Panc1 (cell line): ENCODE results near the gene CANT1. TPM values are rescaled to one million over a fixed set of nuclear protein-coding genes. Genes with fewer than 3 reads are reported as not detected.

Experiments used
- ATAC-seq: fragments of 200-7000 bp; cut with Tn5 transposase; 2 replicates; pipeline ENCODE4 v1.9.1; 2020; ENCODE audit warnings: mild to moderate bottlenecking, moderate library complexity
- BruUV-seq: library from RNA; stranded (reverse); fragments of 400-500 nt; replicated peaks from 2 replicates; lab custom pipeline; 2021; lab: Mats Ljungman, UMichigan
- CTCF ChIA-PET: fragments of 300-600 bp; sonication (Branson Sonifier 250); formaldehyde crosslinking; loops from one replicate; lab custom pipeline; 2022; ENCODE audit warnings: antibody characterized with exemption; lab: Charles Lee
- POLR2A ChIA-PET: fragments of 300-600 bp; sonication (Branson Sonifier 250); formaldehyde crosslinking; loops from one replicate; lab custom pipeline; 2022; ENCODE audit warnings: antibody characterized with exemption; lab: Charles Lee
- DNase-seq: peaks from one replicate; pipeline ENCODE4 v3.0.0-alpha.2; 2010; ENCODE audit warnings: low read depth, low spot score
- H3K27ac ChIP-seq: 2 replicates; pipeline ENCODE4 v1.5.1; 2011; ENCODE audit warnings: mild to moderate bottlenecking, low read length, inconsistent platforms
- H3K27me3 ChIP-seq: fragments of 200-500 bp; sonication (Bioruptor generic); 2 replicates; pipeline ENCODE4 v1.6.0; 2014; ENCODE audit warnings: low read length, inconsistent platforms; ENCODE audit not compliant: control insufficient read depth, insufficient read depth
- H3K36me3 ChIP-seq: fragments of 200-500 bp; sonication (Bioruptor generic); 2 replicates; pipeline ENCODE4 v1.5.1; 2014; ENCODE audit warnings: inconsistent platforms, mild to moderate bottlenecking, low read length, moderate library complexity; ENCODE audit not compliant: control insufficient read depth, insufficient read depth
- H3K4me1 ChIP-seq: 2 replicates; pipeline ENCODE4 v1.5.1; 2011; ENCODE audit warnings: inconsistent platforms, mild to moderate bottlenecking, low read length, moderate library complexity; ENCODE audit not compliant: control insufficient read depth, insufficient read depth
- H3K4me3 ChIP-seq, 2 experiments: 2 replicates each; pipeline ENCODE4 v1.5.1; 2011 to 2012; ENCODE audit warnings: low read depth in 2 of 2, low read length in 2 of 2, mild to moderate bottlenecking in 2 of 2, inconsistent platforms in 1 of 2, moderate library complexity in 1 of 2
- H3K9me3 ChIP-seq: fragments of 200-500 bp; sonication (Bioruptor generic); 2 replicates; pipeline ENCODE4 v1.5.1; 2014; ENCODE audit warnings: low read depth, mild to moderate bottlenecking, inconsistent platforms, low read length, moderate library complexity; ENCODE audit not compliant: control insufficient read depth, insufficient read depth
- CTCF ChIP-seq: fragments of 450-650 bp; IDR thresholded peaks from 2 replicates; pipeline ENCODE4 v1.5.1; 2017; ENCODE audit warnings: mild to moderate bottlenecking
- POLR2AphosphoS5 ChIP-seq: IDR thresholded peaks from 2 replicates; pipeline ENCODE4 v1.6.1; 2012; ENCODE audit warnings: mild to moderate bottlenecking, low read depth, low read length, moderate library complexity
- SIN3A ChIP-seq: IDR thresholded peaks from 2 replicates; pipeline ENCODE4 v1.6.1; 2012; ENCODE audit warnings: low read depth, mild to moderate bottlenecking, low read length, moderate library complexity, borderline replicate concordance; ENCODE audit not compliant: insufficient read depth
- TCF7L2 ChIP-seq: IDR thresholded peaks from 2 replicates; pipeline ENCODE4 v1.6.1; 2011; ENCODE audit warnings: mild to moderate bottlenecking, low read depth, low read length, inconsistent platforms
- in situ Hi-C: cut with HindIII; loops from 2 replicates; pipeline ENCODE4 v1.10.0; 2016; ENCODE audit warnings: low sequenced_read_pairs, low pct_unique_long_range_greater_than_20kb
- intact Hi-C: fragments of 100-400 bp; cut with micrococcal nuclease; formaldehyde crosslinking; loops from one replicate; pipeline ENCODE4 v1.10.0; 2022; ENCODE audit not compliant: unreplicated experiment
- total RNA-seq: library from RNA; stranded (reverse); gene quantifications from one replicate; pipeline ENCODE4 v1.2.1, GENCODE V29; 2021; ENCODE audit not compliant: unreplicated experiment
- TF ChIP-seq, protein P1 (sequence below), 2 experiments: IDR thresholded peaks; 2 replicates each; pipeline ENCODE4 v1.6.1; 2011 to 2012; ENCODE audit warnings: low read depth in 2 of 2, control low read depth in 1 of 2, low read length in 1 of 2, mild to moderate bottlenecking in 1 of 2, moderate library complexity in 1 of 2; ENCODE audit not compliant: insufficient read depth in 1 of 2

The CANT1 gene
- total RNA-seq, 1 experiment from 2014 or later: 160 TPM

DNA sequence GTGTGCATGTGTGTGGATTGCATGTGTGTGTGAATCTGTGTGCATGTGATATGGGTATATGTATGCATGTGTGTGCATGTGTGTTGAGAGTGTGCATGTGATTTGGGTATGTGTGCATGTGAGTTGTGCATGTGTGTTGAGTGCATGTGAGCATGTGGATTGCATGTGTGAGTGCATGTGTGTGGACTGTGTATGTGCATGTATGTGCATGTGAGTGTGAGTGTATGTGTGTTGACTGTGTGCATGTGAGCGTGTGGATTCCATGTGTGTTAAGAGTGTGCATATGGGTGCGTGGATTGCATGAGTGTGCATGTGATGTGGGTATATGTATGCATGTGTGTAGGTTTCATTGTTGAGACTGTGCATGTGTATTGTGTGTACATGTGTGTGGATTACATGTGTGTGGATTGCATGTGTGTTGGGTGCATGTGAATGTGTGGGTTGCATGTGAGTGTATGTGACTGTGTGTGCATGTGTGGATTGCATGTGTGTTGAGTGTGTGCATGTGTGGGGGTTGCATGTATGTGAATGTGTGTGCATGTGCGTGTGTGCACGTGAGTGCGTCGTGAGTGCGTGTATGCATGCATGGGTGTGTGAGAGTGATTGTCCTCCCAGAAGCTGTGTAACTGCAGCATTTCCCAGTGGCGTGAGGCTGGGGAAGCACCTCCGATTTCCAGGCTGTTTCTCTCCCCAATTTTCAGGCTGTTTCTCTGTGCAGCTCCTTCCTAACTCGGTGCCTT, 33.8 kb upstream of the CANT1 start:
- CTCF ChIA-PET: interaction anchor here (0.6 kb wide), 1 partner anchor 25 kb away, joined by 3 read pairs; no protein-coding TSS in a partner anchor

GRCh38 chr17:79042421-79043190, 33.0 kb upstream of the CANT1 start:
- H3K4me1 ChIP-seq: no peaks in the 10 kb centered on the region
- no TSS peak for BruUV-seq
- ATAC-seq (peak; percentile 62), DNase-seq (no peak)
- H3K4me3 ChIP-seq: no peak overlapping the region
- CTCF ChIA-PET: no interaction called here
- TF ChIP-seq CTCF (peak; percentile 89), SIN3A (no peak)
- intact Hi-C loops: no loop called here
- H3K27me3 ChIP-seq: no peaks in the 10 kb centered on the region; the same call in 1 of the 2 replicates
- H3K36me3 ChIP-seq: no peaks in the 10 kb centered on the region
- in situ Hi-C loops: no loop called here
- H3K9me3 ChIP-seq: no peaks in the 10 kb centered on the region
- no peak overlapping the region for H3K27ac ChIP-seq
- POLR2A ChIA-PET: no interaction called here

More for the DNA sequence above, 33.8 kb upstream of the CANT1 start:
- no peaks in the 10 kb centered on the region; the same call in 1 of the 2 replicates for H3K27me3 ChIP-seq
- ATAC-seq (no peak), DNase-seq (no peak)
- H3K36me3 ChIP-seq: no peaks in the 10 kb centered on the region
- H3K4me1 ChIP-seq: no peaks in the 10 kb centered on the region
- TF ChIP-seq TCF7L2 (no peak), SIN3A (no peak), POLR2AphosphoS5 (no peak), CTCF (no peak)
- TF ChIP-seq, protein P1, sequence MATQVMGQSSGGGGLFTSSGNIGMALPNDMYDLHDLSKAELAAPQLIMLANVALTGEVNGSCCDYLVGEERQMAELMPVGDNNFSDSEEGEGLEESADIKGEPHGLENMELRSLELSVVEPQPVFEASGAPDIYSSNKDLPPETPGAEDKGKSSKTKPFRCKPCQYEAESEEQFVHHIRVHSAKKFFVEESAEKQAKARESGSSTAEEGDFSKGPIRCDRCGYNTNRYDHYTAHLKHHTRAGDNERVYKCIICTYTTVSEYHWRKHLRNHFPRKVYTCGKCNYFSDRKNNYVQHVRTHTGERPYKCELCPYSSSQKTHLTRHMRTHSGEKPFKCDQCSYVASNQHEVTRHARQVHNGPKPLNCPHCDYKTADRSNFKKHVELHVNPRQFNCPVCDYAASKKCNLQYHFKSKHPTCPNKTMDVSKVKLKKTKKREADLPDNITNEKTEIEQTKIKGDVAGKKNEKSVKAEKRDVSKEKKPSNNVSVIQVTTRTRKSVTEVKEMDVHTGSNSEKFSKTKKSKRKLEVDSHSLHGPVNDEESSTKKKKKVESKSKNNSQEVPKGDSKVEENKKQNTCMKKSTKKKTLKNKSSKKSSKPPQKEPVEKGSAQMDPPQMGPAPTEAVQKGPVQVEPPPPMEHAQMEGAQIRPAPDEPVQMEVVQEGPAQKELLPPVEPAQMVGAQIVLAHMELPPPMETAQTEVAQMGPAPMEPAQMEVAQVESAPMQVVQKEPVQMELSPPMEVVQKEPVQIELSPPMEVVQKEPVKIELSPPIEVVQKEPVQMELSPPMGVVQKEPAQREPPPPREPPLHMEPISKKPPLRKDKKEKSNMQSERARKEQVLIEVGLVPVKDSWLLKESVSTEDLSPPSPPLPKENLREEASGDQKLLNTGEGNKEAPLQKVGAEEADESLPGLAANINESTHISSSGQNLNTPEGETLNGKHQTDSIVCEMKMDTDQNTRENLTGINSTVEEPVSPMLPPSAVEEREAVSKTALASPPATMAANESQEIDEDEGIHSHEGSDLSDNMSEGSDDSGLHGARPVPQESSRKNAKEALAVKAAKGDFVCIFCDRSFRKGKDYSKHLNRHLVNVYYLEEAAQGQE (IDR thresholded peaks at IDR 0.05; ENCODE audit: insufficient read depth in 1 of 2, low read depth in 2 of 2, low read length in 1 of 2): no peak
- no peaks in the 10 kb centered on the region for H3K9me3 ChIP-seq
- BruUV-seq: no TSS peak
- in situ Hi-C loops: no loop called here
- intact Hi-C loops: no loop called here
- POLR2A ChIA-PET: no interaction called here
- no peak overlapping the region for H3K4me3 ChIP-seq
- H3K27ac ChIP-seq: no peak overlapping the region
